Stimulated activated CD8-positive, alpha-beta memory T cell treated with anti-CD3 and anti-CD28 coated beads, Interleukin-7, amount 100 ng/mL, for 48 hours (primary cell): ENCODE results near the gene PCSK5.
"Not testable (repeated sequence)": the region's sequence is repeated elsewhere in the genome, so short reads cannot be mapped to it uniquely, and the experiment has no call there.

Experiments
- DNase-seq, 2 donors: peaks; one replicate each; pipeline ENCODE4 v3.0.0-alpha.2; 2020; ENCODE audit warnings: low read depth in 1 of 2; ENCODE audit errors: extremely low read depth in 1 of 2

PCSK5 gene

GRCh38 chr9:76044266-76044819 is 153.9 kb downstream of the PCSK5 start:
- no peak for DNase-seq

- DNase-seq: no peak
These were observed 154.7 kb downstream of the PCSK5 start for GRCh38 chr9:76045221-76045620.

DNA sequence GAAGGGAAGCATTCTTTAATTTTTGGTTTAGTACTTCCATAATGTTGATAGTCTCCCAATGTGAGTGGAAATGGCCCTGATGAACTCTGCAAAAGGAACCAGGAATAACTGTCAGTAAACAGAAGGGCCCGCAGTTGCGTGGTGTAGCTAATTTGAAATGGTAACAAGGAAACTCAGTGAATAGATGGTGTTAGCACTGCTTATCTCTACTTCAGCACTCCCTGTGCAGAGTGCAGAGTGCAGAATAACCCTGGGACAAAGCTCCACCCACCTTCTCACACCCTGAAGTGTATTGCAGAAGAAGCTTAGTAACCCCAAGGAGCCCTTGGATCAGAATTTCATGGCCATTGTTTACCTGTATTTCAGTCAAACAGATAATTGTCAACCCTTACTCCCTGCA is 158.9 kb downstream of the PCSK5 start:
- no peak for DNase-seq

GRCh38 chr9:76067696-76068095 is 177.2 kb downstream of the PCSK5 start:
- no peak for DNase-seq

GRCh38 chr9:76077537-76077936 is 187.1 kb downstream of the PCSK5 start:
- no peak for DNase-seq

GRCh38 chr9:76081281-76081680 is 190.8 kb downstream of the PCSK5 start:
- DNase-seq: not testable (repeated sequence)

- no peak for DNase-seq
These were observed 191.6 kb downstream of the PCSK5 start for GRCh38 chr9:76082057-76082456.

- DNase-seq: no peak
These were observed 195.1 kb downstream of the PCSK5 start for GRCh38 chr9:76085596-76085995.

DNA sequence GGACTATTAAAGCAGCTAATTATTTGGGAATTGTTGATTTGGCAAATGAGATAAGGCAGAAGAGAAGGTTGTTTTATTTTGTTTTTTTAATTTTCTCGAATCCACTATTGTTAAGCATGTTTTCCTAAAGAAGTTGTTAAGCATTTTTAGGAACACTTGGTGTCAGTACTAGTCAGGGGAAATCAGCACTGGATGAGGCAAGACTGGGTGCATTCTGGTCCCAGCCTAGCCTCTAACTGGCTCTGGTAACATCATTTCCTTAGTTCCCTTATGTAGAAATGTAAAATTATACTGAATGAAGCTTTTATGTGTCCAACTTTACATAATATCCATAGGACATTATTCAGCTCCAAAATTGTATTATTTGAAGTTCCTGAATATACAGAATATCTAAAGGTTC is 196.1 kb downstream of the PCSK5 start:
- DNase-seq: no peak

DNA sequence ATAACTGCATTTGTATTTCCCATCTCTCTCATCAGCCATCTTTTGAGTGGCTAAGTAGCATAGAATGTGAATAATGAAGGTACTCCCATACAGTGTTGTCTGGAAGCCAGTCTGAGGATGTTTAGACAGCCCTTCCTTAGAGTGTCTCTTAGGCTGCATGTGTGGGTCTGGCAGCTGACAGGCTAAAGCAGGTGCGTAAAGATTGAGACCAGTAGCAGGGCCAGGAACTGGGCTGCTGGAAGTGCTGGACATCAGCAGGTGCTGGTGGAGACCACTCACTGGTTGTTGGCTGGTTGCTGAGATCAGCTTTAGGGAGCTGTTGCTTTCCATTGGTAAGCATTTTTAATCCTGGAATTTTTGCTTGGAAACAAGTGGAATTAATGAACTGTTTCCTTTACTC is 197.5 kb downstream of the PCSK5 start:
- no peak for DNase-seq

- DNase-seq: no peak
These were observed 199.9 kb downstream of the PCSK5 start for GRCh38 chr9:76090330-76090729.

- DNase-seq: no peak
These were observed 200.4 kb downstream of the PCSK5 start for GRCh38 chr9:76090909-76091308.

DNA sequence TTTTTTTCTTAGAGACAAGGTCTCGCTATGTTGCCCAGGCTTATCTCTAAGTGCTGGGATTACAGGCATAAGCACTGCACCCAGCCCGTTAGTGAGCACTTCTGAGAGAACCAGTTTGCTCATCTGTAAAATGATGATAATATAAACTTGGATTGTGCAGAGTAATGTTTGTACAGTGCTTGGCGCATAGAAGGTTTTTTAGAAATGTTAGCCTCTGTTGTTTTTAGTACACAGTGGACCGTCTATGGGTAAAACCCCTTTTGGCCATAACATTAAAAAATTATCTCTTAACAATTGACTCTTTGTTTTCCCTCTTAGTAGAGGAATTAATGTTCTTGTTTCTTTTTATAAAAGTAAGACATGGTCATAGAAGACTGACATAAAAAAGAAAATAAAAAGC is 202.1 kb downstream of the PCSK5 start:
- no peak for DNase-seq

DNA sequence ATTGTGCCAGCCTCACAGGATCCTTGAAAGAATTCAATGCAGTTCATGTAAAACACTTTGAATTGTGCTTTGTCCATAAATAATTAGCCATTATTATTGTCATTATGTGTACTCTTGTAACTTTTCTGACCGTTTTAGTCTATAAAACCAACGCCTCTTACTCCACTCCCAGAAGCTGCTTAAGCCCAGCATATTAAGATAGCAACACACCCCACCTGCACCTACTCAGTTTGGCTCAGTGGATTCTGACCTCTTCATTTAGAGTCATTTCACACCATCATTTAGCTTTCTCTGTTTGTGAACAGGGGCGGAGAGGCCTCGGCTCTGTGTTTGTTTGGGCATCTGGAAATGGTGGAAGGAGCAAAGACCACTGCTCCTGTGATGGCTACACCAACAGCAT is 205.1 kb downstream of the PCSK5 start:
- no peak for DNase-seq

DNA sequence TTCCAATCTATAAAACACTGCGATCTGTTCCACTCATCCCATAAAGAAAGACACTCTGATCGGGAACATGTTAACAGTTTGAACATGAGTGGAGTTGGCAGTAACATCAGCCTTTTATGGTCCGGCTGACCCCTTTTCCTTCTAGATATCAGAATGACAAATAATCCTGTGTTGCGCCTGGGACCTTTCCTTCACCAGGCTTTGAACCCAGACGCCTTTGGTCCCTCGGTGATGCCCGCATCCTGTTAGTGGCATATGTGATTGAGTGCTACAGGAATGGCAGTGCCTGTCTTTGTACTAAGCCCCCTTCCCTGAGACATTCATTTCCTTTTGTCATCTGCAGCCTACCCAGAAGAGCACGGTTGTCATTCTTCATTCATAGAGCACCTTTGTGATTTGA is 209.0 kb downstream of the PCSK5 start:
- no peak for DNase-seq

GRCh38 chr9:76101075-76101474 is 210.6 kb downstream of the PCSK5 start:
- DNase-seq: no peak

DNA sequence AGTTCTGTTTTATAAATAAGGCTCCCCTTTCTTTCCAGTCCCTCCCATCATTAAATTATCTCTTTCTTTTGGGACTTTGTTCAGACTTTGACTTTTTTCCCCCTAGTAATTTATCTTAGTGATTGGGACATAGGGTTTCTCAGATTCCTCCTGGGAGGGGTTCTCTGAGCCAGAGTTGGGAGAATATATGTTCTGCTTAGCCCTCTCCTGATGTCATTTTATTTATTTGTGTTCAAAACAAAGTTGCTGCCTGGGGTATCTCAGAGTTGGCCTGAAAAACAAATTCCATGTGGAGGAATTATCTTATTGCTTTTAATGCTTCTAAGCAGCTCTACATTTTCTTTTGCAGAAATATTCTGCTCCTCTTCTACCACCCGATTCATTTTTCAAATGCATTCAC is 211.0 kb downstream of the PCSK5 start:
- DNase-seq: no peak

GRCh38 chr9:76101947-76102346 is 211.5 kb downstream of the PCSK5 start:
- DNase-seq: no peak

DNA sequence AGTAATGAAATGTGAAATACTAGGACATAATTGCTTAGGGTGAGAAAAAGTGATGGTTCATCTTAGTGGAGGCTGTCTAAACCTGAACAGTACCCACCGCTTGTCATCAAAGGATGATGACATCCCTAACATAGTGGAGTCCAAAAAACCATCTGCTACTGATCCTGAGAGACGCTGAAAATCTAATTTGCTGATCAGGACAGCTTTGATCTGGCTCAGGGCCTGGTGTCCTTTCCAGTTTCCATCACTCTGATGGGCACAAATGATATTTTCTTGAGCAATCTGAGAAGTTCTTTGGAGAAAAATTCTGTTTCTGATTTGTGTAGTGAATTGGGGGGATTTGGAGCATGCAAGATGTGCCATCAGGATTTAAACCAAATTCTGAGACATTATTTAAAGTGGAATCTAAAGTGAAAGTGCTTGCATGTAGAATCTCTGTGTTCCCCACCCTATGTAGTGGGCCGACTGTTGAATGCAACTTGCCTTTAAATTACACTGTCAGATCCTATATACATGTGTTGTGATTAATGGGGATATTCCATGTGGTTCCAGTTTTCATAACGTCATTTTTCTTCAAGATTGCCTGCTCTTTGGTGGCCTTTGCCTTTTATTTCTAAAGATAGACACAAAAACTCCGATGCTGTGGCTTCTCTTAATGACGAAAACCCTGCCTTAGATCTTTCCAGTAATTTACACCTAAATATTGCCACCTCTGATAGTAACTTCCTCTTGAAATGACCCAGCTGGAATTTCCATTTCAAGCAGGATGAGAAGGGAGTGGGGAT is 213.2 kb downstream of the PCSK5 start:
- no peak for DNase-seq

GRCh38 chr9:76107482-76107881 is 217.0 kb downstream of the PCSK5 start:
- DNase-seq: no peak

DNA sequence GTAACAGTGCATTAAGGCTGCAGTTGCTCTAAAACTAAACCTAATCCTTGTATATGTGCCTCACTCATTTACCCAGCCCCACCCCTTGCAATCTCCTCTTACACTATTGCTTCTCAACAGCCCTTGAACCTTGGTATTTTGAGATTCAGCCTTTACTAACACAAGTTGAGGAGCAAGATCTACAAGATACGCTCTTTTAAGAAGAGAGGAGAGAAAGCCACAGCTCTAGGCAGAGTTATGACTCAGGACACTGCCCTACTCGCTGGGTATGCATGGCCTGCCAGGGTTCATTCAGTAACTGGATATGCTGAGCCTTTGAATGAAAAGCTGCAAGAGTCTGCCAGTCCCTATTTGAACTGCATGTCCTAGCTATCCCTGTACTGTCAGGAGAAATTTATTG is 219.5 kb downstream of the PCSK5 start:
- no peak for DNase-seq

GRCh38 chr9:76112151-76112550 is 221.7 kb downstream of the PCSK5 start:
- no peak for DNase-seq

- DNase-seq: no peak
These were observed 223.7 kb downstream of the PCSK5 start for GRCh38 chr9:76114144-76114543.
